Gastrocnemius medialis (tissue), 4 donors: ENCODE measurements around the gene KRT10. TPM values are rescaled to one million over a fixed set of nuclear protein-coding genes. Genes with fewer than 3 reads are reported as not detected.

ENCODE experiments used
- ATAC-seq, 2 donors: fragments of 150-250 bp; one replicate each; pipeline ENCODE4 v1.9.1; 2016
- DNase-seq, 2 donors: peaks; one replicate each; pipeline ENCODE4 v3.0.0-alpha.2; 2019
- H3K27ac ChIP-seq, 4 donors: fragments of 200-600 bp; sonication (generic); 1 replicate in 1 of 4; 2 replicates in 3 of 4; pipeline ENCODE4 v1.5.1; 2016 to 2018; ENCODE audit warnings: mild to moderate bottlenecking in 2 of 4, moderate library complexity in 1 of 4
- H3K27me3 ChIP-seq, 3 donors: fragments of 200-600 bp; sonication (generic) in 2 of 3; 1 replicate in 1 of 3; 2 replicates in 2 of 3; pipeline versions ENCODE4 v1.5.1 to v1.6.0; 2016 to 2019; ENCODE audit warnings: mild to moderate bottlenecking in 1 of 3, moderate library complexity in 1 of 3
- H3K36me3 ChIP-seq, 2 donors: fragments of 200-600 bp; sonication (generic) in 1 of 2; one replicate each; pipeline ENCODE4 v1.5.1; 2017 to 2018
- H3K4me1 ChIP-seq, 2 donors: fragments of 200-600 bp; sonication (generic) in 1 of 2; one replicate each; pipeline ENCODE4 v1.5.1; 2016 to 2017; ENCODE audit warnings: mild to moderate bottlenecking in 2 of 2
- H3K4me3 ChIP-seq, 4 donors: fragments of 200-600 bp; sonication (generic) in 3 of 4; 1 replicate in 1 of 4; 2 replicates in 3 of 4; pipeline ENCODE4 v1.5.1; 2016 to 2019; ENCODE audit warnings: mild to moderate bottlenecking in 2 of 4
- H3K9me3 ChIP-seq, 3 donors: fragments of 200-600 bp; sonication (generic) in 2 of 3; 1 replicate in 1 of 3; 2 replicates in 2 of 3; pipeline ENCODE4 v1.5.1; 2016 to 2019
- CTCF ChIP-seq, 5 experiments: fragments of 450-650 bp in 3 of 5; fragments of 200-600 bp in 2 of 5; sonication (generic) in 2 of 5; IDR thresholded peaks in 4 of 5; conservative IDR thresholded peaks in 1 of 5; 1 replicate in 4 of 5; 2 replicates in 1 of 5; pipeline ENCODE4 v1.5.1; 2016 to 2019; ENCODE audit warnings: antibody characterized with exemption in 5 of 5, mild to moderate bottlenecking in 3 of 5, moderate library complexity in 3 of 5
- POLR2A ChIP-seq, 2 donors: fragments of 450-650 bp; IDR thresholded peaks; one replicate each; pipeline ENCODE4 v1.6.1; 2017; ENCODE audit warnings: antibody characterized with exemption in 2 of 2, mild to moderate bottlenecking in 2 of 2, moderate library complexity in 2 of 2
- in situ Hi-C, 4 donors: fragments of 200-750 bp; cut with MboI; loops; one replicate each; pipeline versions ENCODE4 v1.15.0 to v1.8.0; 2017; ENCODE audit warnings: low sequenced_read_pairs in 4 of 4
- intact Hi-C: fragments of 100-400 bp; cut with DNase I; formaldehyde crosslinking; loops from one replicate; pipeline ENCODE4 v1.15.1; 2023; ENCODE audit warnings: low total_unique reads
- total RNA-seq, 4 donors: library from RNA; depleted of rRNA; stranded (reverse); fragments of >200 nt; gene quantifications; one replicate each; pipeline versions ENCODE4 v1.1.0 to v1.2.3, GENCODE V29; 2016

The KRT10 gene
- total RNA-seq, 4 donors from 2014 or later = 0.20 to 21.9 (median 9.4) TPM

GRCh38 chr17:40809721-40810421 is 12.5 kb downstream of the KRT10 start:
- ATAC-seq (no peak), DNase-seq (no peak)
- H3K4me1 ChIP-seq = no peaks in the 10 kb centered on the region
- no peak for TF ChIP-seq CTCF (IDR thresholded peaks at IDR 0.05 in 4 of 5, conservative IDR thresholded peaks at IDR 0.05 in 1 of 5)
- no peak for TF ChIP-seq POLR2A (IDR thresholded peaks at IDR 0.05)
- H3K27ac ChIP-seq = no peak overlapping the region
- peaks cover 15 to 56% (median 32%) of the 10 kb centered on the region in 3 donors for H3K27me3 ChIP-seq
- H3K4me3 ChIP-seq = no peak overlapping the region
- H3K36me3 ChIP-seq = no peaks in the 10 kb centered on the region
- in situ Hi-C loops (loop anchor here in 3 of 4 donors (10.0 to 25.0 kb wide), 3 partner anchors 852 to 865 kb away; no protein-coding TSS in a partner anchor), intact Hi-C loops (loop anchor here (10.0 kb wide), 1 partner anchor 165 kb away; the partner anchor contains the start of gene SMARCE1)
- no peaks in the 10 kb centered on the region for H3K9me3 ChIP-seq

GRCh38 chr17:40806131-40806530 is 16.3 kb downstream of the KRT10 start:
- intact Hi-C loops (no loop called here), in situ Hi-C loops (loop anchor here in 2 of 4 donors (10.0 to 25.0 kb wide), 2 partner anchors 856 to 859 kb away; no protein-coding TSS in a partner anchor)
- no peak overlapping the region for H3K4me3 ChIP-seq
- no peaks in the 10 kb centered on the region for H3K36me3 ChIP-seq
- no peaks in the 10 kb centered on the region for H3K4me1 ChIP-seq
- ATAC-seq = no peak
- no peaks in the 10 kb centered on the region for H3K9me3 ChIP-seq
- DNase-seq = no peak
- H3K27me3 ChIP-seq = peaks cover 13 to 48% (median 32%) of the 10 kb centered on the region in 3 donors
- no peak overlapping the region for H3K27ac ChIP-seq
- TF ChIP-seq POLR2A (IDR thresholded peaks at IDR 0.05) (no peak), CTCF (IDR thresholded peaks at IDR 0.05 in 4 of 5, conservative IDR thresholded peaks at IDR 0.05 in 1 of 5) (no peak)

- Histone ChIP-seq H3K9me3 (no peaks in the 10 kb centered on the region), H3K4me1 (no peaks in the 10 kb centered on the region), H3K27ac (no peak overlapping the region), H3K4me3 (no peak overlapping the region), H3K27me3 (peaks cover 19 to 37% (median 28%) of the 10 kb centered on the region in 3 donors), H3K36me3 (no peaks in the 10 kb centered on the region)
- ATAC-seq (peak in 1 of 2 donors; percentile 75), DNase-seq (peak; percentile 32 to 55)
- no peak for TF ChIP-seq POLR2A (IDR thresholded peaks at IDR 0.05)
- TF ChIP-seq CTCF (IDR thresholded peaks at IDR 0.05 in 4 of 5, conservative IDR thresholded peaks at IDR 0.05 in 1 of 5) = peak; percentile 48 to 79 (median 69)
- in situ Hi-C loops = loop anchor here in 2 of 4 donors (10.0 to 25.0 kb wide), 2 partner anchors 859 to 861 kb away; no protein-coding TSS in a partner anchor
- intact Hi-C loops = loop anchor here (1.0 to 2.0 kb wide), 2 partner anchors 845 to 863 kb away; no protein-coding TSS in a partner anchor
These were observed 18.8 kb downstream of the KRT10 start for GRCh38 chr17:40803617-40804082.

- Histone ChIP-seq H3K36me3 (no peaks in the 10 kb centered on the region), H3K4me1 (no peaks in the 10 kb centered on the region), H3K4me3 (no peak overlapping the region), H3K27ac (no peak overlapping the region), H3K9me3 (no peaks in the 10 kb centered on the region), H3K27me3 (peaks cover 16 to 33% (median 29%) of the 10 kb centered on the region in 3 donors)
- intact Hi-C loops = no loop called here
- in situ Hi-C loops = loop anchor here in 2 of 4 donors (10.0 to 25.0 kb wide), 2 partner anchors 861 to 864 kb away; no protein-coding TSS in a partner anchor
- no peak for DNase-seq
- ATAC-seq = no peak
- no peak for TF ChIP-seq POLR2A (IDR thresholded peaks at IDR 0.05)
- TF ChIP-seq CTCF (IDR thresholded peaks at IDR 0.05 in 4 of 5, conservative IDR thresholded peaks at IDR 0.05 in 1 of 5) = no peak
These were observed 21.3 kb downstream of the KRT10 start for GRCh38 chr17:40801157-40801556.
